ENCODE data around the gene CBLN2. TPM values are rescaled to one million over a fixed set of nuclear protein-coding genes. Genes with fewer than 3 reads are reported as not detected.

CBLN2 gene
- total RNA-seq, 1 experiment from 2014 or later = not detected

DNA sequence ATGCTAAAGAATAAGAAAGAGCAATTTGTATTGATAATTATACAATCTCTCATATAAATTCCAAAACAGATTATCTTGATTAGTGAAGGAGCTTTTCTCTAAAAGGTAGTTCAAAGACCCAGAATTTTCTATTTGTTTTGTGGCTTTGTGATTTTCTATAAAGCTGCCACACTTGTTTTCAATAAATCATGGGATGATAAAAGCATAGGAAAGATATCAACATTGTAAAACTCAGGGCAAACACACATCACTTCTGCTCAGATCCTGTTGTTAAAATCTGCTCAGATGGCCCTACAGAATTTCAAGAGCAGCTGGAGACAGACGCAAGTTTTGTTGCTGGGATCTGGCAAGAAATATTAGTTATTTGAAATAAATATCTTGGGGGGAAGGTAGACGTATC, 28.8 kb upstream of the CBLN2 start:
- Histone ChIP-seq H3K27ac (ENCODE audit: low read depth, low read length) (no peak overlapping the region), H3K4me2 (ENCODE audit: low read length) (no peak overlapping the region), H3K27me3 (ENCODE audit: insufficient read depth, low read length) (no peaks in the 10 kb centered on the region), H3K9me3 (ENCODE audit: control insufficient read depth in 1 of 2, insufficient read depth in 1 of 2, low read depth in 1 of 2, low read length in 2 of 2) (peaks cover 15 to 40% of the 10 kb centered on the region in 2 experiments; a peak in 2 of 4 replicates), H3K9me2 (ENCODE audit: insufficient read depth) (no peaks in the 10 kb centered on the region), H3K9ac (ENCODE audit: low read length) (no peak overlapping the region), H3K4me1 (ENCODE audit: control insufficient read depth in 1 of 2, insufficient read depth in 2 of 2, low read length in 2 of 2) (no peaks in the 10 kb centered on the region), H4K20me1 (ENCODE audit: insufficient read depth) (no peaks in the 10 kb centered on the region), H2AFZ (ENCODE audit: low read depth, low read length, poor library complexity, severe bottlenecking) (no peak overlapping the region), H3K36me3 (ENCODE audit: control insufficient read depth in 1 of 2, insufficient read depth in 2 of 2, low read length in 2 of 2) (no peaks in the 10 kb centered on the region), H3K4me3 (replicated peaks in 1 of 2; ENCODE audit: low read depth in 1 of 2, low read length in 2 of 2) (no peak overlapping the region), H3K79me2 (ENCODE audit: insufficient read depth, low read length) (no peaks in the 10 kb centered on the region)
- RAD21 ChIA-PET (ENCODE audit: low non-redundant PET in 1 of 2, low total read pairs in 2 of 2, uncharacterized antibody in 2 of 2, unreplicated experiment in 2 of 2) = no interaction called here
- CTCF ChIA-PET = no interaction called here
- TF ChIP-seq FOSL1 (IDR thresholded peaks at IDR 0.05; ENCODE audit: low read depth) (no peak), SIN3A (IDR thresholded peaks at IDR 0.05; ENCODE audit: low read depth) (no peak)
- intact Hi-C loops (cut with micrococcal nuclease) = no loop called here
- DNase-seq (ENCODE audit: low read depth, low spot score) = no peak
- BruUV-seq (replicated peaks) = no TSS peak
- POLR2A ChIA-PET = no interaction called here
- no peak for ATAC-seq

DNA sequence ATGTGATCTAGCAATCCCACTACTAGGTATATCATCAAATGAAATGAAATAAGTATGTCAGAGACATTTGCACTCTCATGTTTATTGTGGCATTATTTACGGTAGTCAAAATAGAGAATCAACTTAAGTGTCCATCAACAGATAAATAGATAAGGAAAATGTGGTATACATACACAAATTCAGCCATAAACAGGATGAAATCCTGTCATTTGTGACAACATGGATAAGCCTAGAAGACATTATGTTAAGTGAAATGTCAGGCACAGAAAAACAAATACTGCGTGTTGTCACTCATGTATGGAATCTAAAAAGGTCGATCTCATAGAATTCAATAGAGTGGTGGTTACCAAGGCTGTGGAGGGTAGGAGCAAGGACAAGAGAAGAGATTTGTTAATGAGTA, 22.1 kb upstream of the CBLN2 start:
- H3K4me1 ChIP-seq (ENCODE audit: control insufficient read depth in 1 of 2, insufficient read depth in 2 of 2, low read length in 2 of 2) = no peaks in the 10 kb centered on the region

More for the DNA sequence above, 22.1 kb upstream of the CBLN2 start:
- H3K27me3 ChIP-seq (ENCODE audit: insufficient read depth, low read length) = no peaks in the 10 kb centered on the region
- ChIA-PET POLR2A (no interaction called here), CTCF (no interaction called here), RAD21 (ENCODE audit: low non-redundant PET in 1 of 2, low total read pairs in 2 of 2, uncharacterized antibody in 2 of 2, unreplicated experiment in 2 of 2) (no interaction called here)
- H3K9ac ChIP-seq (ENCODE audit: low read length) = no peak overlapping the region
- H3K9me2 ChIP-seq (ENCODE audit: insufficient read depth) = no peaks in the 10 kb centered on the region
- ATAC-seq (no peak), DNase-seq (ENCODE audit: low read depth, low spot score) (no peak)
- intact Hi-C loops (cut with micrococcal nuclease) = no loop called here
- peaks cover 5 to 27% of the 10 kb centered on the region in 2 experiments; a peak in 2 of 4 replicates for H3K9me3 ChIP-seq (ENCODE audit: control insufficient read depth in 1 of 2, insufficient read depth in 1 of 2, low read depth in 1 of 2, low read length in 2 of 2)
- BruUV-seq (replicated peaks) = no TSS peak
- no peaks in the 10 kb centered on the region for H3K36me3 ChIP-seq (ENCODE audit: control insufficient read depth in 1 of 2, insufficient read depth in 2 of 2, low read length in 2 of 2)
- no peak overlapping the region for H2AFZ ChIP-seq (ENCODE audit: low read depth, low read length, poor library complexity, severe bottlenecking)
- H3K4me3 ChIP-seq (replicated peaks in 1 of 2; ENCODE audit: low read depth in 1 of 2, low read length in 2 of 2) = no peak overlapping the region
- H3K27ac ChIP-seq (ENCODE audit: low read depth, low read length) = no peak overlapping the region
- H4K20me1 ChIP-seq (ENCODE audit: insufficient read depth) = no peaks in the 10 kb centered on the region
- TF ChIP-seq CEBPB (IDR thresholded peaks at IDR 0.05; ENCODE audit: low read depth) (no peak), ZNF274 (IDR thresholded peaks at IDR 0.05; ENCODE audit: low read depth, low read length) (no peak), EGR1 (IDR thresholded peaks at IDR 0.05; ENCODE audit: low read depth) (no peak), FOSL1 (IDR thresholded peaks at IDR 0.05; ENCODE audit: low read depth) (no peak), YY1 (IDR thresholded peaks at IDR 0.05; ENCODE audit: extremely low read depth, insufficient replicate concordance, low read depth, low read length) (no peak), RAD21 (IDR thresholded peaks at IDR 0.05; ENCODE audit: low read depth) (no peak)
- TF ChIP-seq, protein P1, sequence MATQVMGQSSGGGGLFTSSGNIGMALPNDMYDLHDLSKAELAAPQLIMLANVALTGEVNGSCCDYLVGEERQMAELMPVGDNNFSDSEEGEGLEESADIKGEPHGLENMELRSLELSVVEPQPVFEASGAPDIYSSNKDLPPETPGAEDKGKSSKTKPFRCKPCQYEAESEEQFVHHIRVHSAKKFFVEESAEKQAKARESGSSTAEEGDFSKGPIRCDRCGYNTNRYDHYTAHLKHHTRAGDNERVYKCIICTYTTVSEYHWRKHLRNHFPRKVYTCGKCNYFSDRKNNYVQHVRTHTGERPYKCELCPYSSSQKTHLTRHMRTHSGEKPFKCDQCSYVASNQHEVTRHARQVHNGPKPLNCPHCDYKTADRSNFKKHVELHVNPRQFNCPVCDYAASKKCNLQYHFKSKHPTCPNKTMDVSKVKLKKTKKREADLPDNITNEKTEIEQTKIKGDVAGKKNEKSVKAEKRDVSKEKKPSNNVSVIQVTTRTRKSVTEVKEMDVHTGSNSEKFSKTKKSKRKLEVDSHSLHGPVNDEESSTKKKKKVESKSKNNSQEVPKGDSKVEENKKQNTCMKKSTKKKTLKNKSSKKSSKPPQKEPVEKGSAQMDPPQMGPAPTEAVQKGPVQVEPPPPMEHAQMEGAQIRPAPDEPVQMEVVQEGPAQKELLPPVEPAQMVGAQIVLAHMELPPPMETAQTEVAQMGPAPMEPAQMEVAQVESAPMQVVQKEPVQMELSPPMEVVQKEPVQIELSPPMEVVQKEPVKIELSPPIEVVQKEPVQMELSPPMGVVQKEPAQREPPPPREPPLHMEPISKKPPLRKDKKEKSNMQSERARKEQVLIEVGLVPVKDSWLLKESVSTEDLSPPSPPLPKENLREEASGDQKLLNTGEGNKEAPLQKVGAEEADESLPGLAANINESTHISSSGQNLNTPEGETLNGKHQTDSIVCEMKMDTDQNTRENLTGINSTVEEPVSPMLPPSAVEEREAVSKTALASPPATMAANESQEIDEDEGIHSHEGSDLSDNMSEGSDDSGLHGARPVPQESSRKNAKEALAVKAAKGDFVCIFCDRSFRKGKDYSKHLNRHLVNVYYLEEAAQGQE (IDR thresholded peaks at IDR 0.05; ENCODE audit: low read depth) = no peak
- TF ChIP-seq, protein P2, sequence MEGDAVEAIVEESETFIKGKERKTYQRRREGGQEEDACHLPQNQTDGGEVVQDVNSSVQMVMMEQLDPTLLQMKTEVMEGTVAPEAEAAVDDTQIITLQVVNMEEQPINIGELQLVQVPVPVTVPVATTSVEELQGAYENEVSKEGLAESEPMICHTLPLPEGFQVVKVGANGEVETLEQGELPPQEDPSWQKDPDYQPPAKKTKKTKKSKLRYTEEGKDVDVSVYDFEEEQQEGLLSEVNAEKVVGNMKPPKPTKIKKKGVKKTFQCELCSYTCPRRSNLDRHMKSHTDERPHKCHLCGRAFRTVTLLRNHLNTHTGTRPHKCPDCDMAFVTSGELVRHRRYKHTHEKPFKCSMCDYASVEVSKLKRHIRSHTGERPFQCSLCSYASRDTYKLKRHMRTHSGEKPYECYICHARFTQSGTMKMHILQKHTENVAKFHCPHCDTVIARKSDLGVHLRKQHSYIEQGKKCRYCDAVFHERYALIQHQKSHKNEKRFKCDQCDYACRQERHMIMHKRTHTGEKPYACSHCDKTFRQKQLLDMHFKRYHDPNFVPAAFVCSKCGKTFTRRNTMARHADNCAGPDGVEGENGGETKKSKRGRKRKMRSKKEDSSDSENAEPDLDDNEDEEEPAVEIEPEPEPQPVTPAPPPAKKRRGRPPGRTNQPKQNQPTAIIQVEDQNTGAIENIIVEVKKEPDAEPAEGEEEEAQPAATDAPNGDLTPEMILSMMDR (IDR thresholded peaks at IDR 0.05 in 2 of 3, conservative IDR thresholded peaks at IDR 0.05 in 1 of 3; ENCODE audit: borderline replicate concordance in 1 of 3, insufficient read depth in 1 of 3, low read depth in 2 of 3, low read length in 2 of 3) = no peak
- no peaks in the 10 kb centered on the region for H3K79me2 ChIP-seq (ENCODE audit: insufficient read depth, low read length)
- no peak overlapping the region for H3K4me2 ChIP-seq (ENCODE audit: low read length)
